NCI-H82 treated with DMSO at 0.1 percent for 48 hours (cell line): ENCODE data around the gene STRADA.
A peak's percentile ranks its signal among the peaks of the same experiment; 100 is the strongest.

Experiments used
- DNase-seq: peaks from one replicate; lab custom pipeline; 2025; ENCODE audit not compliant: unreplicated experiment; lab: John Stamatoyannopoulos, UW

STRADA gene

GRCh38 chr17:63686138-63686685, 55.4 kb downstream of the STRADA start:
- peak; percentile 14 for DNase-seq

GRCh38 chr17:63685578-63685977, 56.0 kb downstream of the STRADA start:
- DNase-seq, result no peak

- no peak for DNase-seq
Observed at GRCh38 chr17:63685041-63685440, 56.6 kb downstream of the STRADA start.

- no peak for DNase-seq
Observed at GRCh38 chr17:63682981-63683380, 58.6 kb downstream of the STRADA start.

- no peak for DNase-seq
Observed at GRCh38 chr17:63682441-63682840, 59.2 kb downstream of the STRADA start.

- no peak for DNase-seq
Observed at GRCh38 chr17:63681530-63681929, 60.1 kb downstream of the STRADA start.

GRCh38 chr17:63680700-63681099, 60.9 kb downstream of the STRADA start:
- no peak for DNase-seq

- no peak for DNase-seq
Observed at GRCh38 chr17:63679214-63679613, 62.4 kb downstream of the STRADA start.

- DNase-seq, result peak; percentile 33
Observed at GRCh38 chr17:63676584-63676983, 65.0 kb downstream of the STRADA start.

- no peak for DNase-seq
Observed at GRCh38 chr17:63675607-63676546, 65.7 kb downstream of the STRADA start.

GRCh38 chr17:63675231-63675606, 66.4 kb downstream of the STRADA start:
- no peak for DNase-seq

GRCh38 chr17:63672856-63673255, 68.7 kb downstream of the STRADA start:
- no peak for DNase-seq

- DNase-seq, result no peak
Observed at GRCh38 chr17:63665527-63666214, 75.9 kb downstream of the STRADA start.

GRCh38 chr17:63659850-63660249, 81.7 kb downstream of the STRADA start:
- DNase-seq, result no peak

- DNase-seq, result no peak
Observed at GRCh38 chr17:63658366-63658765, 83.2 kb downstream of the STRADA start.

GRCh38 chr17:63657786-63658185, 83.8 kb downstream of the STRADA start:
- no peak for DNase-seq

GRCh38 chr17:63653050-63653449, 88.5 kb downstream of the STRADA start:
- DNase-seq, result no peak
